HG03565 (cell line): ENCODE results near the gene GPD2.

Experiments used
- ATAC-seq: cut with Tn5 transposase; IDR thresholded peaks from one replicate; pipeline ENCODE4 v1.9.1; 2021; ENCODE audit warnings: mild to moderate bottlenecking, moderate library complexity; ENCODE audit not compliant: unreplicated experiment

The GPD2 gene

GRCh38 chr2:156435718-156436496 is at the start of gene GPD2:
TSS of gene GPD2 (plus strand) at chr2:156436379. CDS start at chr2:156476106, 39,727 bp downstream.
- ATAC-seq: peak; percentile 30

- no peak for ATAC-seq
Measured at GRCh38 chr2:156394033-156394741, 42.0 kb upstream of the GPD2 start.

GRCh38 chr2:156396126-156396525 is 40.1 kb upstream of the GPD2 start:
- ATAC-seq: peak; percentile 30

- no peak for ATAC-seq
Measured at GRCh38 chr2:156397229-156397628, 39.0 kb upstream of the GPD2 start.

DNA sequence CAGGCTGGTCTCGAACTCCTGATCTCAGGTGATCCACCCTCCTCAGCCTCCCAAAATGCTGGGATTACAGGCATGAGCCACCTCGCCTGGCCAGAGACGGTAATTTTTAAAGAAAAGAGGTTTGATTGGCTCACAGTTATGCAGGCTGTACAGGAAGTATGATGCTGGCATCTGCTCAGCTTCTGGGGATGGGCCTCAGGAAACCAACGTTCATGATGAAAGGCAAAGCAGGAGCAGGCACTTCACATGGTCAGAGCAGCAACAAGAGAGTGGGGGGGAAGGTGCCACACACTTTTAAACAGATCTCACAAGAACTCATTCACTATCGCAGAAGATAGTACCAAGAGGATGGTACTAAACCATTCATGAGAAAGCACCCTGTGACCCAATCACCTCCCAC is 38.0 kb upstream of the GPD2 start:
- no peak for ATAC-seq

- no peak for ATAC-seq
Measured at GRCh38 chr2:156399224-156399949, 36.8 kb upstream of the GPD2 start.

GRCh38 chr2:156399950-156400705 is 36.1 kb upstream of the GPD2 start:
- peak; percentile 20 for ATAC-seq

- peak; percentile 54 for ATAC-seq
Measured at GRCh38 chr2:156400706-156401678, 35.2 kb upstream of the GPD2 start.

GRCh38 chr2:156401861-156402260 is 34.3 kb upstream of the GPD2 start:
- no peak for ATAC-seq

GRCh38 chr2:156405586-156405985 is 30.6 kb upstream of the GPD2 start:
- no peak for ATAC-seq

GRCh38 chr2:156411835-156412234 is 24.3 kb upstream of the GPD2 start:
- ATAC-seq: peak; percentile 51

DNA sequence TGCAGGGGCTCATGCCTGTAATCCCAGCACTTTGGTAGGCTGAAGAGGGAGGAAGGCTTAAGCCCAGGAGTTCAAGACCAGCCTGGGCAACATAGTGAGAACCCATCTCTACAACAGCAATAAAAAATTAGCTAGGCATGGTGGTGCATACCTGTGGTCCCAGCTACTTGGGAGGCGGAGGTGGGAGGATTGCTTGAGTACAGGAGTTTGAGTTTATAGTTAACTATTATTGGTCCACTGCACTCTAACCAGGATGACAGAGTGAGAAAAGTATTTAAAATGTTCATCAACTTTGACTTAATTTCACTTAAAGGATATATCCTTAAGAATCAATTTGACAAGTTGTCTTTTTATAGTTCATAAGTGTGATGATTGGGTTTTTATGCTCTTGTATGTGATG is 14.3 kb upstream of the GPD2 start:
- ATAC-seq: no peak

- no peak for ATAC-seq
Measured at GRCh38 chr2:156423674-156424282, 12.4 kb upstream of the GPD2 start.

DNA sequence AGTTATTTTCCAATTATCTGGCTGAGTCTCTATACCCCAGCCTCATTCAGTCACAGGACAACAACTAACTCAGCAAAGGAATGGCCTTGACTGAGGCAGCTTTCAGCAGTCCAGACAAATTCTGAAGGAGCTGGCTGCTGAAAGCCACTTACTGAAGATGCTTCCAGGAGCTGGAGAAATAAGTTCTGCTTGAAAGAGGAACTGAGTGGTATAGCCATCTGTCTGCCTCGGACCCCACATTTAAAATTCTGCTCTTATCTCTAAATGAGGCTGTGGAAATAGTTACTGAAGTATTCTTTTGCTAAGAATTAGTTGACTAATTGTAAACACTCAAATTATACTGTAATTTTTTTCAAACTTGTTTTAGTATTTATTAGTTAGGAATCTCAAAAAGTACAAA is 9.1 kb upstream of the GPD2 start:
- ATAC-seq: no peak

- ATAC-seq: no peak
Measured at GRCh38 chr2:156429211-156429610, 7.0 kb upstream of the GPD2 start.

DNA sequence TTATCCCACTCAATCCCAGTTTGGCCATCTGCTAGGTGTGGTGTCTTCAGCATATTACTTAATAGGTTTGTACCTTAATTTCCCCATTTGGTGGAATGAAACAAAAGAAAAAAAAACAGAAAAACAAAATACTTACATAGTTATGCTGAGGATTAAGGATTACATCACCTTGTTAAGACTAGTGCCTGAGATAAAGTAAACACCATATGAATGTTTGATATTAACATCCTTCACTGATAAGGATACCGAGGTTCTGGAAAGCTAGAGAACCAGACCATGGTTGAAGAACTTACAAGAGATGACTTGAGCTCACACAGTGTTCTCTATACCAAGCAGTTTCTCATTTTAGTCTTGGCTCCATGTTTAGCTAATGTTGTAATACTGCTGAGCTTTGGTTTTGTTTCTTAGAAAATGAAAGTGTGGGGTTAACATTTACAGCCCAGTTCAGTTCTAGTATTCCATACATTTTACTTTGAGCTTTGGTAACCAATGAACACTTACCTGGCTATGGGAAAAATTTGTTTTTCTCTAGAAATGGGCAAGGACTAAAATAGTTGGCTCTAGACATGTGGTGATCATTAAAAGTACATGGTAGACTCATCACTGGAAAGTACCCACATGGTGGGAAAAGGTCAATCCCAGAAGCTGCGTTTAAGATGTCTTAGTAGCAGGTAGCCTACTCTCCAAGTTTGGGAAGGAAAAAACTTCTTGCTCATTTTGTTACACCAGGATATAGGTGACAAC is 5.8 kb upstream of the GPD2 start:
- peak; percentile 3 for ATAC-seq

DNA sequence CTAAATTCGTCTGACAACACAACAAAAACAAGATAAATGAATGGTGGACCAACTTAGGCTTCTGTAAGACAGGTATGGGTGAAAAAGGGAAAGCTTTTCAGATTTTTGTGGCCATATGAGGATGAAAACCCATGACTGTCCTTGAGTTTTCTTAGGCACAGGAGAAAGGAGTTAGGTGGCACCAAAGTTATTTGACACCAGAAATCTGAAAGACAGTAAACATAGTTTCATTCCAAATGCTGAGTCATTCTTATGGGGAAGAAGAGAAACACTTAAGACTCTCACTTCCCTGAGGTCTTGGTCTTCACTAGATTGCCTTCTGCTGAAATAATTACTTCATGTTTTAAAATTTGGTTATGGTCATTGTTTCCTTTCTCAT is 5.2 kb upstream of the GPD2 start:
- peak; percentile 79 for ATAC-seq

- no peak for ATAC-seq
Measured at GRCh38 chr2:156434461-156435291, 1.5 kb upstream of the GPD2 start.
